GM12878 (cell line): ENCODE results near the gene NCR3LG1. TPM values are rescaled to one million over a fixed set of nuclear protein-coding genes. Genes with fewer than 3 reads are reported as not detected.

ENCODE experiments used
- ATAC-seq: fragments of 200-7000 bp; cut with Tn5 transposase; 3 replicates; pipeline ENCODE4 v1.9.1; 2020; ENCODE audit warnings: mild to moderate bottlenecking, moderate library complexity
- BruUV-seq: library from RNA; stranded (reverse); fragments of 400-500 nt; replicated peaks from 2 replicates; lab custom pipeline; 2021; lab: Mats Ljungman, UMichigan
- CTCF ChIA-PET: fragments of 300-600 bp; sonication (Branson Sonifier 250); formaldehyde crosslinking; extraction: SDS; loops from one replicate; lab custom pipeline; 2021; ENCODE audit warnings: inconsistent platforms; lab: Yijun Ruan, JAX
- POLR2A ChIA-PET: fragments of 350-600 bp; formaldehyde crosslinking; extraction: SDS; loops from one replicate; lab custom pipeline; 2021; ENCODE audit warnings: inconsistent platforms; lab: Charles Lee
- RAD21 ChIA-PET: fragments of 300-600 bp; sonication (Branson Sonifier 250); formaldehyde crosslinking; loops from one replicate; lab custom pipeline; 2023; ENCODE audit warnings: antibody characterized with exemption; ENCODE audit not compliant: unreplicated experiment; lab: Charles Lee
- SMC1A ChIA-PET: fragments of 300-600 bp; sonication (Branson Sonifier 250); formaldehyde crosslinking; loops from one replicate; lab custom pipeline; 2023; ENCODE audit not compliant: unreplicated experiment, uncharacterized antibody; lab: Charles Lee
- DNase-seq: peaks from one replicate; pipeline ENCODE4 v3.0.0-alpha.2; 2011; ENCODE audit warnings: low read depth, low spot score
- FAIRE-seq: peaks from 3 replicates; lab custom pipeline; 2011; peaks lifted over from hg19 to GRCh38; lab: Jason Lieb, UNC
- H2AFZ ChIP-seq: 2 replicates; pipeline ENCODE4 v1.6.0; 2011; ENCODE audit warnings: low read depth, low read length, control low read depth; ENCODE audit not compliant: control insufficient read depth
- H3K27ac ChIP-seq: 2 replicates; pipeline ENCODE4 v1.5.1; 2011; ENCODE audit warnings: control low read depth; ENCODE audit not compliant: control insufficient read depth, insufficient read depth
- H3K27me3 ChIP-seq, 2 experiments: replicated peaks in 1 of 2; 2 replicates each; pipeline versions ENCODE4 v1.6.0 to v1.6.1; 2011; ENCODE audit warnings: low read length in 1 of 2; ENCODE audit not compliant: control insufficient read depth in 2 of 2, insufficient read depth in 2 of 2
- H3K36me3 ChIP-seq, 2 experiments: 2 replicates each; pipeline ENCODE4 v1.5.1; 2011; ENCODE audit warnings: low read length in 1 of 2; ENCODE audit not compliant: control insufficient read depth in 2 of 2, insufficient read depth in 2 of 2
- H3K4me1 ChIP-seq: 2 replicates; pipeline ENCODE4 v1.6.1; 2011; ENCODE audit warnings: mild to moderate bottlenecking, low read length, moderate library complexity, mixed read lengths; ENCODE audit not compliant: control insufficient read depth, insufficient read depth
- H3K4me2 ChIP-seq: 2 replicates; pipeline ENCODE4 v1.6.0; 2011; ENCODE audit warnings: control low read depth; ENCODE audit not compliant: control insufficient read depth, insufficient read depth
- H3K4me3 ChIP-seq: fragments of 200-600 bp; sonication (generic); 2 replicates; pipeline ENCODE4 v1.5.1; 2016
- H3K79me2 ChIP-seq: 2 replicates; pipeline ENCODE4 v1.6.0; 2011; ENCODE audit warnings: low read length; ENCODE audit not compliant: control insufficient read depth, insufficient read depth
- H3K9ac ChIP-seq: 2 replicates; pipeline ENCODE4 v1.8.0; 2011; ENCODE audit warnings: low read length, control low read depth, mixed read lengths; ENCODE audit not compliant: control insufficient read depth, insufficient read depth
- H3K9me3 ChIP-seq: replicated peaks from 3 replicates; pipeline ENCODE4 v1.5.1; 2011; ENCODE audit warnings: mild to moderate bottlenecking, low read length; ENCODE audit not compliant: control insufficient read depth, insufficient read depth
- H4K20me1 ChIP-seq: 2 replicates; pipeline ENCODE4 v1.6.0; 2011; ENCODE audit not compliant: control insufficient read depth, insufficient read depth
- ETV6 ChIP-seq, 2 experiments: fragments of 450-650 bp in 1 of 2; IDR thresholded peaks in 1 of 2; conservative IDR thresholded peaks in 1 of 2; 2 replicates each; pipeline ENCODE4 v1.6.1; 2014; ENCODE audit warnings: antibody characterized with exemption in 1 of 2, borderline replicate concordance in 1 of 2, low read depth in 1 of 2, mild to moderate bottlenecking in 1 of 2, moderate library complexity in 1 of 2
- HSF1 ChIP-seq: fragments of 150-350 bp; IDR thresholded peaks from 2 replicates; pipeline ENCODE4 v1.6.1; 2014; ENCODE audit warnings: mild to moderate bottlenecking, low read depth, low read length
- IRF4 ChIP-seq: IDR thresholded peaks from 2 replicates; pipeline ENCODE4 v1.6.1; 2011; ENCODE audit warnings: low read depth, low read length
- JUNB ChIP-seq: IDR thresholded peaks from 2 replicates; pipeline ENCODE4 v1.6.1; 2016; ENCODE audit warnings: antibody characterized with exemption, mild to moderate bottlenecking
- KDM1A ChIP-seq: fragments of 200-600 bp; sonication (generic); IDR thresholded peaks from 2 replicates; pipeline ENCODE4 v1.6.1; 2016; ENCODE audit warnings: borderline replicate concordance
- SUZ12 ChIP-seq: fragments of 200-600 bp; sonication (generic); IDR thresholded peaks from one replicate; pipeline ENCODE4 v1.6.1; 2018; ENCODE audit warnings: antibody characterized with exemption, mild to moderate bottlenecking; ENCODE audit not compliant: unreplicated experiment
- TARDBP ChIP-seq: IDR thresholded peaks from 2 replicates; pipeline ENCODE4 v1.6.1; 2016; ENCODE audit warnings: borderline replicate concordance
- ZNF217 ChIP-seq: fragments of 450-650 bp; IDR thresholded peaks from 2 replicates; pipeline ENCODE4 v1.6.1; 2017; ENCODE audit warnings: antibody characterized with exemption, mild to moderate bottlenecking
- ZNF24 ChIP-seq: fragments of 450-650 bp; IDR thresholded peaks from 2 replicates; pipeline ENCODE4 v1.6.1; 2017; ENCODE audit warnings: antibody characterized with exemption, mild to moderate bottlenecking
- ZNF622 ChIP-seq: fragments of 450-650 bp; IDR thresholded peaks from 2 replicates; pipeline ENCODE4 v1.6.1; 2017; ENCODE audit warnings: mild to moderate bottlenecking, inconsistent platforms
- WGBS: methylation state at CpG from one replicate; pipeline ENCODE4 v1.1.6; 2016; ENCODE audit warnings: low lambda C conversion rate; ENCODE audit not compliant: insufficient replicate concordance, insufficient coverage; ENCODE audit errors: missing lambda C conversion rate; 5-methylcytosine and 5-hydroxymethylcytosine counted together
- in situ Hi-C: fragments of 300-500 bp; cut with MboI; formaldehyde crosslinking; loops from 9 replicates; pipeline ENCODE4 v1.14.3; 2018; ENCODE audit warnings: mixed read lengths
- intact Hi-C: fragments of 100-400 bp; cut with micrococcal nuclease; formaldehyde crosslinking; loops from one replicate; pipeline ENCODE4 v1.14.2; 2022; ENCODE audit not compliant: unreplicated experiment
- polyA plus RNA-seq, 11 experiments: library from polyadenylated mRNA; depleted of rRNA in 4 of 11; unstranded in 6 of 11; stranded (reverse) in 5 of 11; fragments of >200 nt; fragmentation: Nextera tagmentation in 4 of 11; fragmentation: Illumina TruSeq in 1 of 11; extraction: Ambion mirVana in 4 of 11; extraction: Trizol in 1 of 11; gene quantifications; 1 replicate in 1 of 11; 2 replicates in 10 of 11; pipeline versions ENCODE4 v1.2.1 to v1.2.3, GENCODE V29; 2011 to 2016; ENCODE audit warnings: inconsistent platforms in 2 of 11, missing spikeins in 2 of 11, low read depth in 1 of 11
- total RNA-seq, 4 experiments: library from RNA; depleted of rRNA in 3 of 4; stranded (reverse); fragments of >200 nt in 3 of 4; fragmentation: Illumina TruSeq in 1 of 4; extraction: Trizol in 1 of 4; gene quantifications; 2 replicates each; pipeline versions ENCODE4 v1.2.1 to v1.2.3, GENCODE V29; 2013 to 2021
- TF ChIP-seq, protein P1 (sequence below): fragments of 450-650 bp; IDR thresholded peaks from 2 replicates; pipeline ENCODE4 v1.6.1; 2016; ENCODE audit warnings: mild to moderate bottlenecking, moderate library complexity, borderline replicate concordance

NCR3LG1 gene
- total and polyA plus RNA-seq, 10 of the 15 experiments (the other 5 are each of a cell fraction or from before 2014, with no cell fraction given) = under 0.01 to 0.18 (median 0.11) TPM; not detected in 2

GRCh38 chr11:17343257-17343656 is 8.3 kb upstream of the NCR3LG1 start:
- CTCF ChIA-PET = no interaction called here
- no peaks in the 10 kb centered on the region for H4K20me1 ChIP-seq
- no peak for FAIRE-seq

DNA sequence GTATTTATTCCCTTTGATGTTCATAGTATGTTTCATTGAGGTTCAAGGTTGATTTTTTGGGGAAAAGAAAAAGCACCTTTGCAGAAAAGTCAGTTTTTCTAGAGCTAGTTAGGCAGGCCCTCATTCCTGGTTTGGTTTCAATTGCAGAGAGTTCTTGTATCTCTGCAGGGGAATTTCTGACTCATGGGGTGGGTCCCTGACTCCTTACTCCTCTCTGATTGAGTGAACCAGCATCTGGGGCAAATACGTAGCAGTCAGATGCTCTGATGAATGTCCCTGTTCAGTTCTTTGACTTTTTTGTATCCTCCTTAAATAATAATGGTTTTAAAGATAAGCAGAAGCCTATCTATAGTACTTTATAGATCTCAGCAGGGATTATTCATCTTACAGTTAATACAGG is 7.7 kb upstream of the NCR3LG1 start:
- RAD21 ChIA-PET = no interaction called here
- SMC1A ChIA-PET = interaction anchor here (0.9 kb wide), 1 partner anchor 10 kb away, joined by 3 read pairs; no protein-coding TSS in a partner anchor
- Histone ChIP-seq H3K27ac (no peak overlapping the region), H3K27me3 (no peaks in the 10 kb centered on the region), H3K9ac (no peak overlapping the region), H3K4me1 (no peaks in the 10 kb centered on the region), H3K79me2 (no peaks in the 10 kb centered on the region), H3K36me3 (no peaks in the 10 kb centered on the region), H2AFZ (no peak overlapping the region), H4K20me1 (no peaks in the 10 kb centered on the region), H3K4me3 (no peak overlapping the region), H3K9me3 (no peaks in the 10 kb centered on the region), H3K4me2 (no peak overlapping the region)
- ATAC-seq (no peak), DNase-seq (no peak), FAIRE-seq (no peak)
- intact Hi-C loops (no loop called here), in situ Hi-C loops (no loop called here)
- WGBS = 4% methylated on average over 1 of the region's 1 CpG
- CTCF ChIA-PET = no interaction called here
- POLR2A ChIA-PET = no interaction called here
- no TSS peak for BruUV-seq
- TF ChIP-seq JUNB = no peak
- no peak for TF ChIP-seq ZNF217
- no peak for TF ChIP-seq SUZ12
- TF ChIP-seq, protein P1, sequence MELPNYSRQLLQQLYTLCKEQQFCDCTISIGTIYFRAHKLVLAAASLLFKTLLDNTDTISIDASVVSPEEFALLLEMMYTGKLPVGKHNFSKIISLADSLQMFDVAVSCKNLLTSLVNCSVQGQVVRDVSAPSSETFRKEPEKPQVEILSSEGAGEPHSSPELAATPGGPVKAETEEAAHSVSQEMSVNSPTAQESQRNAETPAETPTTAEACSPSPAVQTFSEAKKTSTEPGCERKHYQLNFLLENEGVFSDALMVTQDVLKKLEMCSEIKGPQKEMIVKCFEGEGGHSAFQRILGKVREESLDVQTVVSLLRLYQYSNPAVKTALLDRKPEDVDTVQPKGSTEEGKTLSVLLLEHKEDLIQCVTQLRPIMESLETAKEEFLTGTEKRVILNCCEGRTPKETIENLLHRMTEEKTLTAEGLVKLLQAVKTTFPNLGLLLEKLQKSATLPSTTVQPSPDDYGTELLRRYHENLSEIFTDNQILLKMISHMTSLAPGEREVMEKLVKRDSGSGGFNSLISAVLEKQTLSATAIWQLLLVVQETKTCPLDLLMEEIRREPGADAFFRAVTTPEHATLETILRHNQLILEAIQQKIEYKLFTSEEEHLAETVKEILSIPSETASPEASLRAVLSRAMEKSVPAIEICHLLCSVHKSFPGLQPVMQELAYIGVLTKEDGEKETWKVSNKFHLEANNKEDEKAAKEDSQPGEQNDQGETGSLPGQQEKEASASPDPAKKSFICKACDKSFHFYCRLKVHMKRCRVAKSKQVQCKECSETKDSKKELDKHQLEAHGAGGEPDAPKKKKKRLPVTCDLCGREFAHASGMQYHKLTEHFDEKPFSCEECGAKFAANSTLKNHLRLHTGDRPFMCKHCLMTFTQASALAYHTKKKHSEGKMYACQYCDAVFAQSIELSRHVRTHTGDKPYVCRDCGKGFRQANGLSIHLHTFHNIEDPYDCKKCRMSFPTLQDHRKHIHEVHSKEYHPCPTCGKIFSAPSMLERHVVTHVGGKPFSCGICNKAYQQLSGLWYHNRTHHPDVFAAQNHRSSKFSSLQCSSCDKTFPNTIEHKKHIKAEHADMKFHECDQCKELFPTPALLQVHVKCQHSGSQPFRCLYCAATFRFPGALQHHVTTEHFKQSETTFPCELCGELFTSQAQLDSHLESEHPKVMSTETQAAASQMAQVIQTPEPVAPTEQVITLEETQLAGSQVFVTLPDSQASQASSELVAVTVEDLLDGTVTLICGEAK = no peak

More at GRCh38 chr11:17343257-17343656, 8.3 kb upstream of the NCR3LG1 start:
- 100% methylated on average over 2 of the region's 2 CpGs for WGBS
- Histone ChIP-seq H3K4me2 (no peak overlapping the region), H3K9me3 (no peaks in the 10 kb centered on the region), H3K27ac (no peak overlapping the region), H3K27me3 (no peaks in the 10 kb centered on the region), H3K9ac (no peak overlapping the region), H3K4me1 (no peaks in the 10 kb centered on the region), H3K4me3 (no peak overlapping the region), H2AFZ (no peak overlapping the region), H3K36me3 (no peaks in the 10 kb centered on the region), H3K79me2 (no peaks in the 10 kb centered on the region)
- TF ChIP-seq ZNF622 (no peak), HSF1 (no peak), TARDBP (no peak), IRF4 (no peak), KDM1A (no peak), ETV6 (conservative IDR thresholded peaks at IDR 0.05 in 1 of 2, IDR thresholded peaks at IDR 0.05 in 1 of 2; ENCODE audit: borderline replicate concordance in 1 of 2, low read depth in 1 of 2) (no peak), ZNF24 (no peak)
- DNase-seq = no peak
- no TSS peak for BruUV-seq
- in situ Hi-C loops = no loop called here
- ChIA-PET RAD21 (no interaction called here), SMC1A (no interaction called here), POLR2A (no interaction called here)
- intact Hi-C loops = no loop called here
- ATAC-seq = no peak
